Adrenal gland (tissue), 5 donors: ENCODE results near the gene DAZL.

Experiments
- CTCF ChIP-seq, 6 experiments: fragments of 450-650 bp in 4 of 6; fragments of 200-600 bp in 2 of 6; sonication (generic) in 1 of 6; IDR thresholded peaks; 1 replicate in 5 of 6; 2 replicates in 1 of 6; pipeline versions ENCODE4 v1.5.1 to v1.8.0; 2016 to 2021; ENCODE audit warnings: antibody characterized with exemption in 6 of 6, mild to moderate bottlenecking in 2 of 6, moderate library complexity in 1 of 6
- POLR2A ChIP-seq, 2 donors: fragments of 450-650 bp; IDR thresholded peaks; one replicate each; pipeline ENCODE4 v1.6.1; 2017; ENCODE audit warnings: antibody characterized with exemption in 2 of 2, mild to moderate bottlenecking in 2 of 2, moderate library complexity in 1 of 2
- donor health status: DM: no; HTN: no; CAD: no.

- TF ChIP-seq CTCF (IDR thresholded peaks at IDR 0.05) (peak; percentile 80 to 93 (median 86)), POLR2A (IDR thresholded peaks at IDR 0.05) (no peak)
These were observed 4.3 kb downstream of the DAZL start for GRCh38 chr3:16600780-16601536.
